Ishikawa (cell line): ENCODE measurements around the gene CDC20B.

Experiments
- CEBPB ChIP-seq: IDR thresholded peaks from 2 replicates; pipeline ENCODE4 v1.6.1; 2012
- CREB1 ChIP-seq: IDR thresholded peaks from 2 replicates; pipeline ENCODE4 v1.6.1; 2012; ENCODE audit warnings: low read depth
- EGR1 ChIP-seq: IDR thresholded peaks from 2 replicates; pipeline ENCODE4 v1.6.1; 2012
- EP300 ChIP-seq: IDR thresholded peaks from 2 replicates; pipeline ENCODE4 v1.6.1; 2012; ENCODE audit warnings: borderline replicate concordance
- FOXM1 ChIP-seq: IDR thresholded peaks from 2 replicates; pipeline ENCODE4 v1.6.1; 2012; ENCODE audit warnings: low read depth, borderline replicate concordance
- NFIC ChIP-seq: IDR thresholded peaks from 2 replicates; pipeline ENCODE4 v1.6.1; 2012
- RAD21 ChIP-seq: IDR thresholded peaks from 2 replicates; pipeline ENCODE4 v1.6.1; 2012; ENCODE audit warnings: low read depth
- TAF1 ChIP-seq: IDR thresholded peaks from 2 replicates; pipeline ENCODE4 v1.6.1; 2012; ENCODE audit warnings: low read depth, mild to moderate bottlenecking
- TCF12 ChIP-seq: IDR thresholded peaks from 2 replicates; pipeline ENCODE4 v1.6.1; 2012; ENCODE audit warnings: low read depth
- TEAD4 ChIP-seq: IDR thresholded peaks from 2 replicates; pipeline ENCODE4 v1.6.1; 2012
- USF1 ChIP-seq: IDR thresholded peaks from 2 replicates; pipeline ENCODE4 v1.6.1; 2012
- YY1 ChIP-seq: IDR thresholded peaks from 2 replicates; pipeline ENCODE4 v1.6.1; 2012; ENCODE audit warnings: low read depth
- ZBTB7A ChIP-seq: IDR thresholded peaks from 2 replicates; pipeline ENCODE4 v1.6.1; 2012; ENCODE audit warnings: low read depth
- TF ChIP-seq, protein P1 (sequence below): IDR thresholded peaks from 2 replicates; pipeline ENCODE4 v1.6.1; 2012
- TF ChIP-seq, protein P2 (sequence below): IDR thresholded peaks from 2 replicates; pipeline ENCODE4 v1.6.1; 2012; ENCODE audit warnings: low read depth, mild to moderate bottlenecking

Gene CDC20B

DNA sequence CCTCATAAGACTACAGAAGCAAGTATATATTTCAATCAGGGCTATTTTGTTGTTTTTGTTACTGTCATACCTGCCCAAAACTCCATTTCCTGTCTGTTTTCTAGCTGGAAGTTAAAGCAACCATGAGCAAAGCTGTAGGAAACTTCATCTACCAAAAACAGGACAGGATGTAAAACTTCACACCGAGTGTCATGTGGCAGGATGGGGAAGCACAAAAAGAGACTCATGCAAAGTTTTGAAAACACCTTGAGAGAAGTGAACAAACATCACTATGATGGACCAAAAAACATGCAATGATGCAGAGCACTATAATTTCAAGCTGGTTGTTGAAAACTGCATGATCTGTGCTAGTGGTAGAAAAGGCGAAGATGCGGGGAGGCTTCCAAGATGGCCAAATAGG lies 76.8 kb downstream of the CDC20B start:
- no peak for TF ChIP-seq EGR1
- no peak for TF ChIP-seq EP300
- TF ChIP-seq TAF1 = no peak
- TF ChIP-seq CREB1 = no peak
- no peak for TF ChIP-seq ZBTB7A
- TF ChIP-seq, protein P1, sequence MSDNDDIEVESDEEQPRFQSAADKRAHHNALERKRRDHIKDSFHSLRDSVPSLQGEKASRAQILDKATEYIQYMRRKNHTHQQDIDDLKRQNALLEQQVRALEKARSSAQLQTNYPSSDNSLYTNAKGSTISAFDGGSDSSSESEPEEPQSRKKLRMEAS = no peak

DNA sequence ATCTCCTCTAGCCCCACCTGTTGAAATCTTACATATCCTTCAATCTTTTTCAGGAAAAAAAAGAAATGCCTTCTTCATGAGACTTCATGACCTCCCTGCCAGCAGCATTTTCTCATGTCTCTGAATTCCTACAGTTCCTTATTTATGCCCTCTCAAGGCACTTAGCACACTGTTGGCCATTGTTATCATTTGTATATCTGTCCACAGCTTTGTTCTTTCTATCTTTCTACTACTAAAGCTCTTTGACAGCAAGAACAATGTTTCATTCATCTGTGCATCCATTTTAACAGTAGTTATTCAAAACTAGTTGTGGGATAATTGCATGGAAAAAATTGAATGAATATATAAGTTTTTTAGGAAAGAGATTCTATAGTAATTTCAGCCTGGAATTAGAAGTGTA lies 91.4 kb downstream of the CDC20B start:
- TF ChIP-seq RAD21 (no peak), FOXM1 (no peak), TCF12 (no peak), ZBTB7A (no peak), TEAD4 (no peak), YY1 (no peak)
- TF ChIP-seq, protein P1 = no peak

- TF ChIP-seq TCF12 = no peak
- TF ChIP-seq USF1 = no peak
- no peak for TF ChIP-seq FOXM1
- TF ChIP-seq CEBPB = no peak
- TF ChIP-seq YY1 = no peak
- no peak for TF ChIP-seq TEAD4
- no peak for TF ChIP-seq NFIC
Observed at GRCh38 chr5:55073211-55073610, 99.8 kb downstream of the CDC20B start.

- no peak for TF ChIP-seq TAF1
- no peak for TF ChIP-seq YY1
- TF ChIP-seq CREB1 = no peak
- TF ChIP-seq, protein P1 = no peak
- no peak for TF ChIP-seq USF1
- TF ChIP-seq, protein P2, sequence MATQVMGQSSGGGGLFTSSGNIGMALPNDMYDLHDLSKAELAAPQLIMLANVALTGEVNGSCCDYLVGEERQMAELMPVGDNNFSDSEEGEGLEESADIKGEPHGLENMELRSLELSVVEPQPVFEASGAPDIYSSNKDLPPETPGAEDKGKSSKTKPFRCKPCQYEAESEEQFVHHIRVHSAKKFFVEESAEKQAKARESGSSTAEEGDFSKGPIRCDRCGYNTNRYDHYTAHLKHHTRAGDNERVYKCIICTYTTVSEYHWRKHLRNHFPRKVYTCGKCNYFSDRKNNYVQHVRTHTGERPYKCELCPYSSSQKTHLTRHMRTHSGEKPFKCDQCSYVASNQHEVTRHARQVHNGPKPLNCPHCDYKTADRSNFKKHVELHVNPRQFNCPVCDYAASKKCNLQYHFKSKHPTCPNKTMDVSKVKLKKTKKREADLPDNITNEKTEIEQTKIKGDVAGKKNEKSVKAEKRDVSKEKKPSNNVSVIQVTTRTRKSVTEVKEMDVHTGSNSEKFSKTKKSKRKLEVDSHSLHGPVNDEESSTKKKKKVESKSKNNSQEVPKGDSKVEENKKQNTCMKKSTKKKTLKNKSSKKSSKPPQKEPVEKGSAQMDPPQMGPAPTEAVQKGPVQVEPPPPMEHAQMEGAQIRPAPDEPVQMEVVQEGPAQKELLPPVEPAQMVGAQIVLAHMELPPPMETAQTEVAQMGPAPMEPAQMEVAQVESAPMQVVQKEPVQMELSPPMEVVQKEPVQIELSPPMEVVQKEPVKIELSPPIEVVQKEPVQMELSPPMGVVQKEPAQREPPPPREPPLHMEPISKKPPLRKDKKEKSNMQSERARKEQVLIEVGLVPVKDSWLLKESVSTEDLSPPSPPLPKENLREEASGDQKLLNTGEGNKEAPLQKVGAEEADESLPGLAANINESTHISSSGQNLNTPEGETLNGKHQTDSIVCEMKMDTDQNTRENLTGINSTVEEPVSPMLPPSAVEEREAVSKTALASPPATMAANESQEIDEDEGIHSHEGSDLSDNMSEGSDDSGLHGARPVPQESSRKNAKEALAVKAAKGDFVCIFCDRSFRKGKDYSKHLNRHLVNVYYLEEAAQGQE = no peak
- TF ChIP-seq TEAD4 = no peak
- no peak for TF ChIP-seq NFIC
- no peak for TF ChIP-seq CEBPB
- no peak for TF ChIP-seq EP300
- no peak for TF ChIP-seq EGR1
- TF ChIP-seq TCF12 = no peak
- TF ChIP-seq ZBTB7A = no peak
Observed at GRCh38 chr5:55072666-55073065, 100.3 kb downstream of the CDC20B start.

DNA sequence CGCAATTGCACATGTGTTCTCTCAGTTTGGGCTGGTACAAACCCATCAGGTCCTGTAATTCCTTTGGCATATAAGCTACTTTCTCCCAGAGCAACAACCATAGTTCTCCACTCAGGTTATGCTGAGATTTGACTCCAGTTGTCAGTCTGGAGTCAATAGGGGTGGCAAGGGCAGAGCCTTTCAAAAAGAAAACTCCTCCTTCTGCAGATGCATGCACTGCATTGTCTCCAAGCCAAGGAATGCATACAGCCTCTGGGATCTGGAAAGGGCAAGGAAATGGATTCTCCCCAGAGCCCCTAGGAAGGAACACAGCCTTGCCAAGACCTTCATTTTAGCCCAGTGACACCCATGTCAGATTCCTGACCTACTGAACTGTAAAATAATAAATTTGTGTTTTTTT lies 101.6 kb downstream of the CDC20B start:
- no peak for TF ChIP-seq ZBTB7A
- TF ChIP-seq, protein P2 = no peak
- TF ChIP-seq RAD21 = no peak
- no peak for TF ChIP-seq EGR1
- no peak for TF ChIP-seq CEBPB
- TF ChIP-seq NFIC = no peak

DNA sequence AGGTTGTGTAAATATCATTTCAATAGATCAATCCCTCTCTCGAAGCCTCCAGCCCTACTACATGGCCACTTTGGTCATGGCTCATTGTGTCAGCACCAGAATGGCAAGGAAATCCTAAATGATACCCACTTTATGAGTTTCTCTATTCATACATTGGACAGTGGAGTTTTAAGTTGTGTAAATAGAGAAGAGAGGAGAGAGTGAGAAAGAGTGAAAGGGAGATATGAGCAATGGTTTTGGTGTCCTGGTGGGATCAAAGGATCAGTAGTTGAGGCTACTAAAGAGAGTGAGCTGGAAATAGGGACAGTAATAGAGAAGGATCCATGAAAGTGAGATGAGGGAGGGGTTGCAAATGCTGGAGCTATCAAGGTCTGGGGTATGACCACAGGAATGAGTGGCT lies 102.0 kb downstream of the CDC20B start:
- TF ChIP-seq NFIC (no peak), YY1 (no peak), RAD21 (no peak), CREB1 (no peak), CEBPB (no peak), ZBTB7A (no peak), TAF1 (no peak), EGR1 (no peak), FOXM1 (no peak), EP300 (no peak)
- TF ChIP-seq, protein P2 = no peak
